ENCODE measurements around the gene FMN1. TPM values are rescaled to one million over a fixed set of nuclear protein-coding genes. Genes with fewer than 3 reads are reported as not detected.

The FMN1 gene
- total and polyA plus RNA-seq, 11 donors = 0.61 to 10.6 (median 3.6) TPM

GRCh38 chr15:32981536-32981935 lies 213.0 kb downstream of the FMN1 start:
- TF ChIP-seq POLR2A (IDR thresholded peaks at IDR 0.05) (no peak), CTCF (IDR thresholded peaks at IDR 0.05) (no peak)
- no peaks in the 10 kb centered on the region for H3K4me1 ChIP-seq
- no peaks in the 10 kb centered on the region for H3K27me3 ChIP-seq
- no peak overlapping the region for H3K4me3 ChIP-seq
- WGBS, 4 donors = 80 to 93% (median 83%) methylated on average over 1 of the region's 1 CpG
- no peaks in the 10 kb centered on the region for H3K36me3 ChIP-seq
- no peak for DNase-seq
- no peaks in the 10 kb centered on the region for H3K9me3 ChIP-seq
- H3K27ac ChIP-seq = no peak overlapping the region
- ATAC-seq = no peak
- intact Hi-C loops (cut with DNase I) = no loop called here

GRCh38 chr15:32979710-32980109 lies 214.8 kb downstream of the FMN1 start:
- H3K4me3 ChIP-seq = no peak overlapping the region
- intact Hi-C loops (cut with DNase I) = loop anchor here in 2 of 10 donors (10.0 kb wide), 2 partner anchors 55 to 65 kb away; no protein-coding TSS in a partner anchor
- DNase-seq = no peak
- no peak for ATAC-seq
- H3K27ac ChIP-seq = no peak overlapping the region
- 76 to 83% (median 80%) methylated on average over 3 of the region's 3 CpGs for WGBS, 4 donors
- H3K4me1 ChIP-seq = no peaks in the 10 kb centered on the region
- H3K36me3 ChIP-seq = no peaks in the 10 kb centered on the region
- no peaks in the 10 kb centered on the region for H3K9me3 ChIP-seq
- no peaks in the 10 kb centered on the region for H3K27me3 ChIP-seq
- TF ChIP-seq CTCF (IDR thresholded peaks at IDR 0.05) (no peak), POLR2A (IDR thresholded peaks at IDR 0.05) (no peak)

DNA sequence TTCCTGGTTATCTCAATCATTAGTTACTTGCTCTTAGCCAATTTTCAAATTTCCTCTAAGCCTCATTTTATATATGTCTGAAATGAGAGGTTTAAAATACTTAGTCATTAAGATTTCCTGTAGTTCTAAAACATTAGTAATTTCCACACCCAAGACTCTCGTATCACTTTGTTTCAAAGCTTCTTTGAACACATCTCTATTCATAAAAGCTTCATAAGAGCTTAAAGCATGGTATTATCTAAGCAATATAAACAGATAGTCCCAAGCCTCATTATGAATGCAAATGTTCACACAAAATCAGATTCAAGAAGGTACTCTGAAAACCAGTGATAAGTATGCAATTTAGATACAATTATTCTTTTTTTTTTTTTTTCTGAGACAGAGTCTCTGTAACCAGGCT lies 217.0 kb downstream of the FMN1 start:
- ATAC-seq (no peak), DNase-seq (no peak)
- no peaks in the 10 kb centered on the region for H3K9me3 ChIP-seq
- 62 to 75% (median 70%) methylated on average over 1 of the region's 1 CpG for WGBS, 4 donors
- no peaks in the 10 kb centered on the region for H3K27me3 ChIP-seq
- no peaks in the 10 kb centered on the region for H3K4me1 ChIP-seq
- TF ChIP-seq POLR2A (IDR thresholded peaks at IDR 0.05) = no peak
- no peak for TF ChIP-seq CTCF (IDR thresholded peaks at IDR 0.05)
- H3K4me3 ChIP-seq = no peak overlapping the region
- H3K27ac ChIP-seq = no peak overlapping the region
- H3K36me3 ChIP-seq = no peaks in the 10 kb centered on the region
- intact Hi-C loops (cut with DNase I) = loop anchor here in 2 of 10 donors (10.0 kb wide), 2 partner anchors 53 to 63 kb away; no protein-coding TSS in a partner anchor

DNA sequence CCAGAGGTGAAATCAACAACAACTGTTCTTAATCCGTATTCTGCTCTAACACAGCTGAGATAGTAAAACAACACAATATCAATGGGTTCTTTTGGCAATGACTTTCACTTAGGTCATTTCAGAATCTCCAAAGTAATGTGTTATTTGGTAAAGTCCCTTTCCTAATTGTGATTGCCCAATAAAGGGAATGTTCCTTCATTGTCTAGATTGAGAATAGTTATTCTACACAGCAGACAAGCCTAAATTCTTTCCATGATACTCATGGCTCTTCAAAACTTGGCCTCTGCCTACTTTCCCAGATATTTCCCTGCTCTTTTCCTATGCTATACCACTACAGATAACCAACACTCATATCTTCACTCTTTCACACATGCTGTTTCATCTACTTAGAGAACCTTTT lies 219.8 kb downstream of the FMN1 start:
- Histone ChIP-seq H3K27ac (no peak overlapping the region), H3K4me3 (no peak overlapping the region), H3K4me1 (no peaks in the 10 kb centered on the region), H3K36me3 (no peaks in the 10 kb centered on the region), H3K9me3 (no peaks in the 10 kb centered on the region), H3K27me3 (no peaks in the 10 kb centered on the region)
- no peak for ATAC-seq
- TF ChIP-seq CTCF (IDR thresholded peaks at IDR 0.05) (no peak), POLR2A (IDR thresholded peaks at IDR 0.05) (no peak)
- intact Hi-C loops (cut with DNase I) = loop anchor here in 2 of 10 donors (10.0 kb wide), 2 partner anchors 50 to 60 kb away; no protein-coding TSS in a partner anchor
- DNase-seq = no peak
- WGBS, 4 donors = 77 to 84% (median 81%) methylated on average over 1 of the region's 1 CpG
